CD8-positive, alpha-beta memory T cell (primary cell): ENCODE data around the gene DDC. TPM values are rescaled to one million over a fixed set of nuclear protein-coding genes. Genes with fewer than 3 reads are reported as not detected.

Source experiments
- CTCF ChIA-PET: fragments of 350-600 bp; sonication (Branson Sonifier 250); formaldehyde crosslinking; loops from one replicate; lab custom pipeline; 2021; ENCODE audit warnings: antibody characterized with exemption; lab: Charles Lee
- POLR2A ChIA-PET: fragments of 350-600 bp; sonication (Branson Sonifier 250); formaldehyde crosslinking; loops from one replicate; lab custom pipeline; 2021; ENCODE audit warnings: antibody characterized with exemption; lab: Charles Lee
- DNase-seq, 5 donors: peaks; one replicate each; pipeline versions ENCODE4 v3.0.0 to v3.0.0-alpha.2; 2020 to 2022; ENCODE audit warnings: mixed read lengths in 1 of 5
- H3K27ac ChIP-seq: one replicate; pipeline ENCODE4 v1.7.0; 2013; ENCODE audit warnings: low read depth, mild to moderate bottlenecking, low read length, moderate library complexity
- H3K27me3 ChIP-seq: 2 replicates; pipeline ENCODE4 v1.7.0; 2013; ENCODE audit warnings: low read length, mild to moderate bottlenecking; ENCODE audit not compliant: insufficient read depth, poor library complexity, severe bottlenecking
- H3K36me3 ChIP-seq: 2 replicates; pipeline ENCODE4 v1.7.0; 2013; ENCODE audit warnings: mild to moderate bottlenecking, low read length, moderate library complexity; ENCODE audit not compliant: insufficient read depth
- H3K4me1 ChIP-seq: 2 replicates; pipeline ENCODE4 v1.7.0; 2013; ENCODE audit warnings: mild to moderate bottlenecking, low read length, moderate library complexity; ENCODE audit not compliant: insufficient read depth
- H3K4me3 ChIP-seq: 2 replicates; pipeline ENCODE4 v1.7.0; 2013; ENCODE audit warnings: mild to moderate bottlenecking, low read length
- H3K9me3 ChIP-seq: 2 replicates; pipeline ENCODE4 v1.7.0; 2013; ENCODE audit warnings: mild to moderate bottlenecking, low read length
- H3K27ac Mint-ChIP-seq, 8 donors: one replicate each; pipeline ENCODE4 v1.8.0; 2020 to 2021; ENCODE audit warnings: mixed read lengths in 8 of 8, mild to moderate bottlenecking in 6 of 8, inconsistent platforms in 3 of 8, moderate library complexity in 3 of 8
- H3K27me3 Mint-ChIP-seq, 2 donors: one replicate each; pipeline ENCODE4 v1.8.0; 2020 to 2021; ENCODE audit warnings: mixed read lengths in 2 of 2, mild to moderate bottlenecking in 1 of 2, moderate library complexity in 1 of 2
- H3K36me3 Mint-ChIP-seq, 3 donors: one replicate each; pipeline ENCODE4 v1.8.0; 2020 to 2021; ENCODE audit warnings: mixed read lengths in 3 of 3, inconsistent platforms in 1 of 3, mild to moderate bottlenecking in 1 of 3
- H3K4me1 Mint-ChIP-seq, 3 donors: one replicate each; pipeline ENCODE4 v1.8.0; 2020 to 2021; ENCODE audit warnings: mixed read lengths in 3 of 3, inconsistent platforms in 1 of 3, mild to moderate bottlenecking in 1 of 3
- H3K4me3 Mint-ChIP-seq, 7 donors: one replicate each; pipeline ENCODE4 v1.8.0; 2020 to 2021; ENCODE audit warnings: mixed read lengths in 7 of 7, mild to moderate bottlenecking in 6 of 7, moderate library complexity in 4 of 7, inconsistent platforms in 2 of 7
- H3K9me3 Mint-ChIP-seq, 5 donors: one replicate each; pipeline ENCODE4 v1.8.0; 2020 to 2022; ENCODE audit warnings: mixed read lengths in 5 of 5, mild to moderate bottlenecking in 3 of 5, moderate library complexity in 2 of 5, inconsistent platforms in 1 of 5
- polyA plus RNA-seq: library from polyadenylated mRNA; unstranded; fragments of 300-500 nt; fragmentation: Illumina TruSeq; gene quantifications from one replicate; pipeline ENCODE4 v1.2.3, GENCODE V29; 2021
- total RNA-seq, 2 experiments: library from RNA; stranded (reverse); gene quantifications; one replicate each; pipeline ENCODE4 v1.2.3, GENCODE V29; 2021

DDC gene, protein sequence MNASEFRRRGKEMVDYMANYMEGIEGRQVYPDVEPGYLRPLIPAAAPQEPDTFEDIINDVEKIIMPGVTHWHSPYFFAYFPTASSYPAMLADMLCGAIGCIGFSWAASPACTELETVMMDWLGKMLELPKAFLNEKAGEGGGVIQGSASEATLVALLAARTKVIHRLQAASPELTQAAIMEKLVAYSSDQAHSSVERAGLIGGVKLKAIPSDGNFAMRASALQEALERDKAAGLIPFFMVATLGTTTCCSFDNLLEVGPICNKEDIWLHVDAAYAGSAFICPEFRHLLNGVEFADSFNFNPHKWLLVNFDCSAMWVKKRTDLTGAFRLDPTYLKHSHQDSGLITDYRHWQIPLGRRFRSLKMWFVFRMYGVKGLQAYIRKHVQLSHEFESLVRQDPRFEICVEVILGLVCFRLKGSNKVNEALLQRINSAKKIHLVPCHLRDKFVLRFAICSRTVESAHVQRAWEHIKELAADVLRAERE
- total RNA-seq (not detected), polyA plus RNA-seq (not detected)

- Mint-ChIP-seq H3K36me3 (no peaks in the 10 kb centered on the region), H3K4me1 (no peaks in the 10 kb centered on the region), H3K9me3 (peaks cover 0 to 3% (median 0%) of the 10 kb centered on the region in 5 donors), H3K27me3 (peaks cover 4 to 17% of the 10 kb centered on the region in 2 donors), H3K27ac (peak within 1 kb of the TSS in 1 of 8 donors; percentile 11), H3K4me3 (no peak within 1 kb of the TSS)
- Histone ChIP-seq H3K27ac (no peak within 1 kb of the TSS), H3K4me3 (no peak within 1 kb of the TSS), H3K27me3 (no peaks in the 10 kb centered on the region), H3K9me3 (no peaks in the 10 kb centered on the region), H3K36me3 (no peaks in the 10 kb centered on the region), H3K4me1 (no peaks in the 10 kb centered on the region)
- ChIA-PET CTCF (no interaction called here), POLR2A (no interaction called here)
- no peak for DNase-seq
Observed at GRCh38 chr7:50564640-50565558, at the start of gene DDC. TSS of gene DDC (minus strand) at chr7:50565405. CDS start at chr7:50544085, 21,320 bp downstream.

GRCh38 chr7:50613473-50613872, 48.3 kb upstream of the DDC start:
- H3K9me3 Mint-ChIP-seq, result peaks cover 10 to 23% (median 18%) of the 10 kb centered on the region in 5 donors
- no peak overlapping the region for H3K27ac Mint-ChIP-seq
- CTCF ChIA-PET, result interaction anchor here (0.8 to 4.6 kb wide), 3 partner anchors 19 to 547 kb away, joined by 3 to 27 read pairs (median 4); no protein-coding TSS in a partner anchor
- H3K4me3 ChIP-seq, result no peak overlapping the region
- H3K27ac ChIP-seq, result no peak overlapping the region
- H3K27me3 ChIP-seq, result no peaks in the 10 kb centered on the region
- H3K27me3 Mint-ChIP-seq, result peaks cover 0 to 3% of the 10 kb centered on the region in 2 donors
- peaks cover 6% of the 10 kb centered on the region for H3K9me3 ChIP-seq
- H3K4me1 ChIP-seq, result peaks cover 25% of the 10 kb centered on the region
- POLR2A ChIA-PET, result no interaction called here
- DNase-seq, result no peak
- peaks cover 33 to 52% (median 45%) of the 10 kb centered on the region in 3 donors for H3K4me1 Mint-ChIP-seq
- H3K36me3 ChIP-seq, result no peaks in the 10 kb centered on the region
- H3K4me3 Mint-ChIP-seq, result no peak overlapping the region
- peaks cover 0 to 5% (median 5%) of the 10 kb centered on the region in 3 donors for H3K36me3 Mint-ChIP-seq

- H3K36me3 Mint-ChIP-seq, result peaks cover 0 to 11% (median 8%) of the 10 kb centered on the region in 3 donors
- POLR2A ChIA-PET, result no interaction called here
Observed at GRCh38 chr7:50612704-50613103, 47.5 kb upstream of the DDC start.

DNA sequence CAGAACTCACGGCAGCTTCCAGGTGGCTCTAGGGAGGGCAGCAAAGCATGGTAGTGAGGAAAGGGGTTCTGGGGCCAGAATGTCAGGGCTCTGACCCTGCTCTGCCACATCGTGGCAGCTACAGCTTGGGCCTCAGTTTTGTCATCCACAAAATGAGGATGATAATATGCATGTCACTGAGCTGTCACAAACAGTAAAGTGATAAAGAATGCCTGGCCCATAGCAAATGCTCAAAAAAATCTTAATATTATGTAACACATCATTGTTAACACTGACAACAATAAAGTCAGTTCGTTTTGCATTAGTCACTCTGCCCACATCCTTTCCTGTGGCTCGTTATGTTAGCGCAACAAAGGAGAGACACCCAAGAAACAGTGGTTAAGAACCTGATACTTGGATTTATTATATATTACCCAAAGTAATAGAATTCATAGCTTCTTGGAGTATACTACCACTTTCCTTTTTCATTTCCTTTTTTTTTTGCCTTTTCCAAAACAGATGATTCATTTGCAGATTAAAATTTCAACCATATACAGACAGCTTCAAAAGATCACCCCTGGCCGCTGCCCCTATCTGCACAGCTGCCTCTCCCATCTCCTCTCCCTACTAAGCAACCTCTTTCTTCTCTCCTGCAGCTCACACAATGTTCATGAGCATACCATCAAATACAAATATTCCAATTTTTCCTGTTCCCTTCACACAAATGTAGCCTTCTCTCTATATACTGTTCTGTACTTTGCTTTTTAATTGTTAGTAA, 45.5 kb upstream of the DDC start:
- Histone ChIP-seq H3K27ac (peak overlapping the region; percentile 29), H3K36me3 (no peaks in the 10 kb centered on the region), H3K4me1 (peaks cover 30% of the 10 kb centered on the region), H3K4me3 (peak overlapping the region; percentile 20), H3K9me3 (peaks cover 12% of the 10 kb centered on the region), H3K27me3 (no peaks in the 10 kb centered on the region)
- Mint-ChIP-seq H3K27ac (peak overlapping the region; percentile 6 to 79 (median 66)), H3K4me1 (peaks cover 45 to 66% (median 56%) of the 10 kb centered on the region in 3 donors), H3K9me3 (peaks cover 20 to 36% (median 29%) of the 10 kb centered on the region in 5 donors), H3K4me3 (peak overlapping the region; percentile 6 to 79 (median 53)), H3K27me3 (no peaks in the 10 kb centered on the region), H3K36me3 (peaks cover 0 to 19% (median 8%) of the 10 kb centered on the region in 3 donors)
- CTCF ChIA-PET, result interaction anchor here (0.8 to 4.6 kb wide), 5 partner anchors 16 to 68 kb away, joined by 3 to 27 read pairs (median 3); no protein-coding TSS in a partner anchor
- peak; percentile 22 to 77 (median 40) for DNase-seq
- POLR2A ChIA-PET, result interaction anchor here (1.0 kb wide), 2 partner anchors 20 to 53 kb away, joined by 4 read pairs; no protein-coding TSS in a partner anchor

More at GRCh38 chr7:50612704-50613103, 47.5 kb upstream of the DDC start:
- H3K4me3 Mint-ChIP-seq, result no peak overlapping the region
- no peak overlapping the region for H3K27ac ChIP-seq
- H3K36me3 ChIP-seq, result no peaks in the 10 kb centered on the region
- peaks cover 18 to 31% (median 25%) of the 10 kb centered on the region in 5 donors for H3K9me3 Mint-ChIP-seq
- no peak overlapping the region for H3K4me3 ChIP-seq
- peaks cover 41 to 60% (median 52%) of the 10 kb centered on the region in 3 donors for H3K4me1 Mint-ChIP-seq
- DNase-seq, result no peak
- H3K27me3 Mint-ChIP-seq, result no peaks in the 10 kb centered on the region
- no peaks in the 10 kb centered on the region for H3K27me3 ChIP-seq
- peak overlapping the region in 1 of 8 donors; percentile 27 for H3K27ac Mint-ChIP-seq
- CTCF ChIA-PET, result interaction anchor here (0.7 to 4.6 kb wide), 4 partner anchors 20 to 548 kb away, joined by 3 to 27 read pairs (median 4); no protein-coding TSS in a partner anchor
- H3K9me3 ChIP-seq, result peaks cover 9% of the 10 kb centered on the region
- peaks cover 29% of the 10 kb centered on the region for H3K4me1 ChIP-seq

GRCh38 chr7:50608196-50608906, 43.1 kb upstream of the DDC start:
- H3K9me3 ChIP-seq, result peaks cover 12% of the 10 kb centered on the region
- Mint-ChIP-seq H3K36me3 (peaks cover 0 to 19% (median 8%) of the 10 kb centered on the region in 3 donors), H3K4me1 (peaks cover 41 to 55% (median 46%) of the 10 kb centered on the region in 3 donors), H3K4me3 (peak overlapping the region; percentile 9 to 72 (median 52)), H3K9me3 (peaks cover 20 to 36% (median 29%) of the 10 kb centered on the region in 5 donors), H3K27ac (peak overlapping the region in 7 of 8 donors; percentile 55 to 91 (median 72)), H3K27me3 (no peaks in the 10 kb centered on the region)
- H3K4me3 ChIP-seq, result no peak overlapping the region
- no peaks in the 10 kb centered on the region for H3K27me3 ChIP-seq
- CTCF ChIA-PET, result interaction anchor here (1.5 to 2.8 kb wide), 2 partner anchors 10 to 71 kb away, joined by 3 to 6 read pairs; no protein-coding TSS in a partner anchor
- no peak overlapping the region for H3K27ac ChIP-seq
- H3K36me3 ChIP-seq, result no peaks in the 10 kb centered on the region
- POLR2A ChIA-PET, result interaction anchor here (0.6 to 0.7 kb wide), 2 partner anchors 51 to 429 kb away, joined by 3 to 4 read pairs; no protein-coding TSS in a partner anchor
- DNase-seq, result peak in 2 of 5 donors; percentile 29 to 54
- peaks cover 30% of the 10 kb centered on the region for H3K4me1 ChIP-seq

- POLR2A ChIA-PET, result no interaction called here
- H3K36me3 ChIP-seq, result no peaks in the 10 kb centered on the region
- H3K4me3 Mint-ChIP-seq, result peak overlapping the region in 3 of 7 donors; percentile 9 to 53 (median 52)
- H3K9me3 ChIP-seq, result peaks cover 12% of the 10 kb centered on the region
- H3K36me3 Mint-ChIP-seq, result peaks cover 1 to 19% (median 8%) of the 10 kb centered on the region in 3 donors
- H3K27ac Mint-ChIP-seq, result peak overlapping the region in 6 of 8 donors; percentile 55 to 91 (median 70)
- H3K27me3 Mint-ChIP-seq, result no peaks in the 10 kb centered on the region
- no peak overlapping the region for H3K27ac ChIP-seq
- H3K4me1 ChIP-seq, result peaks cover 30% of the 10 kb centered on the region
- no peak for DNase-seq
- no peaks in the 10 kb centered on the region for H3K27me3 ChIP-seq
- peaks cover 41 to 51% (median 46%) of the 10 kb centered on the region in 3 donors for H3K4me1 Mint-ChIP-seq
- H3K9me3 Mint-ChIP-seq, result peaks cover 20 to 36% (median 29%) of the 10 kb centered on the region in 5 donors
- H3K4me3 ChIP-seq, result no peak overlapping the region
- CTCF ChIA-PET, result interaction anchor here (0.7 to 2.8 kb wide), 3 partner anchors 11 to 72 kb away, joined by 3 to 6 read pairs (median 3); no protein-coding TSS in a partner anchor
Observed at GRCh38 chr7:50607524-50608125, 42.4 kb upstream of the DDC start.
